CD8-positive, alpha-beta memory T cell (primary cell): ENCODE measurements around the gene FOXD4. TPM values are rescaled to one million over a fixed set of nuclear protein-coding genes. Genes with fewer than 3 reads are reported as not detected.
"Not testable (repeated sequence)": the region's sequence is repeated elsewhere in the genome, so short reads cannot be mapped to it uniquely, and the experiment has no call there.

Experiments
- CTCF ChIA-PET: fragments of 350-600 bp; sonication (Branson Sonifier 250); formaldehyde crosslinking; loops from one replicate; lab custom pipeline; 2021; ENCODE audit warnings: antibody characterized with exemption; lab: Charles Lee
- POLR2A ChIA-PET: fragments of 350-600 bp; sonication (Branson Sonifier 250); formaldehyde crosslinking; loops from one replicate; lab custom pipeline; 2021; ENCODE audit warnings: antibody characterized with exemption; lab: Charles Lee
- DNase-seq, 5 donors: peaks; one replicate each; pipeline versions ENCODE4 v3.0.0 to v3.0.0-alpha.2; 2020 to 2022; ENCODE audit warnings: mixed read lengths in 1 of 5
- H3K27ac ChIP-seq: one replicate; pipeline ENCODE4 v1.7.0; 2013; ENCODE audit warnings: low read depth, mild to moderate bottlenecking, low read length, moderate library complexity
- H3K27me3 ChIP-seq: 2 replicates; pipeline ENCODE4 v1.7.0; 2013; ENCODE audit warnings: low read length, mild to moderate bottlenecking; ENCODE audit not compliant: insufficient read depth, poor library complexity, severe bottlenecking
- H3K36me3 ChIP-seq: 2 replicates; pipeline ENCODE4 v1.7.0; 2013; ENCODE audit warnings: mild to moderate bottlenecking, low read length, moderate library complexity; ENCODE audit not compliant: insufficient read depth
- H3K4me1 ChIP-seq: 2 replicates; pipeline ENCODE4 v1.7.0; 2013; ENCODE audit warnings: mild to moderate bottlenecking, low read length, moderate library complexity; ENCODE audit not compliant: insufficient read depth
- H3K4me3 ChIP-seq: 2 replicates; pipeline ENCODE4 v1.7.0; 2013; ENCODE audit warnings: mild to moderate bottlenecking, low read length
- H3K9me3 ChIP-seq: 2 replicates; pipeline ENCODE4 v1.7.0; 2013; ENCODE audit warnings: mild to moderate bottlenecking, low read length
- H3K27ac Mint-ChIP-seq, 8 donors: one replicate each; pipeline ENCODE4 v1.8.0; 2020 to 2021; ENCODE audit warnings: mixed read lengths in 8 of 8, mild to moderate bottlenecking in 6 of 8, inconsistent platforms in 3 of 8, moderate library complexity in 3 of 8
- H3K27me3 Mint-ChIP-seq, 2 donors: one replicate each; pipeline ENCODE4 v1.8.0; 2020 to 2021; ENCODE audit warnings: mixed read lengths in 2 of 2, mild to moderate bottlenecking in 1 of 2, moderate library complexity in 1 of 2
- H3K36me3 Mint-ChIP-seq, 3 donors: one replicate each; pipeline ENCODE4 v1.8.0; 2020 to 2021; ENCODE audit warnings: mixed read lengths in 3 of 3, inconsistent platforms in 1 of 3, mild to moderate bottlenecking in 1 of 3
- H3K4me1 Mint-ChIP-seq, 3 donors: one replicate each; pipeline ENCODE4 v1.8.0; 2020 to 2021; ENCODE audit warnings: mixed read lengths in 3 of 3, inconsistent platforms in 1 of 3, mild to moderate bottlenecking in 1 of 3
- H3K4me3 Mint-ChIP-seq, 7 donors: one replicate each; pipeline ENCODE4 v1.8.0; 2020 to 2021; ENCODE audit warnings: mixed read lengths in 7 of 7, mild to moderate bottlenecking in 6 of 7, moderate library complexity in 4 of 7, inconsistent platforms in 2 of 7
- H3K9me3 Mint-ChIP-seq, 5 donors: one replicate each; pipeline ENCODE4 v1.8.0; 2020 to 2022; ENCODE audit warnings: mixed read lengths in 5 of 5, mild to moderate bottlenecking in 3 of 5, moderate library complexity in 2 of 5, inconsistent platforms in 1 of 5
- polyA plus RNA-seq: library from polyadenylated mRNA; unstranded; fragments of 300-500 nt; fragmentation: Illumina TruSeq; gene quantifications from one replicate; pipeline ENCODE4 v1.2.3, GENCODE V29; 2021
- total RNA-seq, 2 experiments: library from RNA; stranded (reverse); gene quantifications; one replicate each; pipeline ENCODE4 v1.2.3, GENCODE V29; 2021

Gene FOXD4
- total and polyA plus RNA-seq, 3 experiments from 2014 or later: 0.20 to 0.22 TPM; not detected in 1

DNA sequence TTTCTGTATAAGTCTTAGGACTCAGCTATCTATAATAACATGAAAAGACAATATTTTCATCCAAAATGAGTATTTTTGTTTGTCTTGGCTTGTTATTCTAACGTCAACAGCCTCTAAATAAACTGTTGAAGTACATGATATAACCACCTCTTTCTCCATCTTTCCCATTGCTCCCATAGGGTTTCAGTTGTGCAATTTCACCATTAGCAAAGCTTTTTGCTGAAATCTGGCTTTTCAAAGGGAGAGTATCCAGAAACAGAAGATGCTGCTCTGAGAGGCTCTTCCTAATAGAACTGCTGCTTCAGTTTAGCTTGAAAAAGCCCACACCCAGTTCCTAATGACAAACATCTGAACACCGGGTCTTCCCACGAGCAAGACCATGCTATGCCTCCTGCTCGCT lies 31.1 kb downstream of the FOXD4 start:
- H3K27ac Mint-ChIP-seq, H3K27me3 ChIP-seq, H3K4me1 ChIP-seq, H3K9me3 ChIP-seq, POLR2A ChIA-PET, H3K4me1 Mint-ChIP-seq, H3K27me3 Mint-ChIP-seq, H3K27ac ChIP-seq, H3K4me3 Mint-ChIP-seq, H3K4me3 ChIP-seq, H3K36me3 Mint-ChIP-seq, CTCF ChIA-PET, H3K9me3 Mint-ChIP-seq, H3K36me3 ChIP-seq, DNase-seq: not testable (repeated sequence)

DNA sequence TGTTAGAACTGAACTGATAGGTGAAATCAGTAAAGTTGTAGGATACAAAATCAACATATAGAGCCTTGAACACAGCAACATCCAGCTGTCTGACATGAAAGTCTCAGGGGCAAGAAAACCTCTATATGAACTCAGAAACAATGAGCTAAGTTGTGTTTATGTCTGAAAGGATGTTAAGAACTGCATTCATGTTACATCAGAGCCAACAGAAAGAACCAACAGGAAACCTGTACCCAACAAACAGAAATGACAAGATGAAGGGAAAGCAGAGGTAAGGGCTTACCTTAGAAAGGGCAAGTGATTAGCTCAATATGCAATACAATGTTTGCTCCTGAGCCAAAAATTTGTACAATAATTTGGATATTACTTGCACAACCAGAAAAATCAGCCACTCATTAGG lies 31.5 kb downstream of the FOXD4 start:
- H3K27ac Mint-ChIP-seq, H3K4me1 ChIP-seq, H3K4me3 ChIP-seq, H3K27me3 Mint-ChIP-seq, CTCF ChIA-PET, H3K4me3 Mint-ChIP-seq, H3K36me3 Mint-ChIP-seq, DNase-seq, H3K27ac ChIP-seq, H3K36me3 ChIP-seq, H3K9me3 ChIP-seq, POLR2A ChIA-PET, H3K4me1 Mint-ChIP-seq, H3K9me3 Mint-ChIP-seq, H3K27me3 ChIP-seq: not testable (repeated sequence)

- DNase-seq, H3K36me3 Mint-ChIP-seq, H3K4me3 ChIP-seq, H3K4me1 Mint-ChIP-seq, H3K4me3 Mint-ChIP-seq, CTCF ChIA-PET, H3K27me3 ChIP-seq, H3K36me3 ChIP-seq, POLR2A ChIA-PET, H3K9me3 Mint-ChIP-seq, H3K27me3 Mint-ChIP-seq, H3K9me3 ChIP-seq, H3K27ac Mint-ChIP-seq, H3K27ac ChIP-seq, H3K4me1 ChIP-seq: not testable (repeated sequence)
Observed at GRCh38 chr9:82932-83689, 35.1 kb downstream of the FOXD4 start.

DNA sequence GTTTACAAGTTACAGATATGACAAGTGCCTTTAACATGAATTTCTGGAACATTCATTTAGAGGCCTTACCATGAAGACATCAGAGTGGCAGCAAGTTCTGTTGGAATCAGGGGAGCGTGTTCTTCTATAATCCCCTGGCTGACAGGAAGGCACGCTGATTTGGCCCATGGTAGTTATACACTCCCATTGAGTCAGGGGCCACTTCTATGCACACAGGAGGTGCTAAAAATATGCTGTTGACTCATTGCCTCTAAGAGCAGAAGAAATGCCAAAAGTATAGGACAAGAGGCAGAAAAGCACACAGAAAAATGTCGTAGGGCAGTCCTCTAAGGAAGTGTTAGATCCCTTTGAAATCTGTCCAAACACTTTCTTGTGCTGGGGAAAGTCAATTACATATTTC lies 39.9 kb downstream of the FOXD4 start:
- H3K27ac Mint-ChIP-seq, H3K4me1 ChIP-seq, H3K27ac ChIP-seq, H3K9me3 ChIP-seq, DNase-seq, H3K27me3 ChIP-seq, H3K36me3 ChIP-seq, H3K4me1 Mint-ChIP-seq, H3K4me3 ChIP-seq, CTCF ChIA-PET, POLR2A ChIA-PET, H3K27me3 Mint-ChIP-seq, H3K4me3 Mint-ChIP-seq, H3K36me3 Mint-ChIP-seq, H3K9me3 Mint-ChIP-seq: not testable (repeated sequence)

DNA sequence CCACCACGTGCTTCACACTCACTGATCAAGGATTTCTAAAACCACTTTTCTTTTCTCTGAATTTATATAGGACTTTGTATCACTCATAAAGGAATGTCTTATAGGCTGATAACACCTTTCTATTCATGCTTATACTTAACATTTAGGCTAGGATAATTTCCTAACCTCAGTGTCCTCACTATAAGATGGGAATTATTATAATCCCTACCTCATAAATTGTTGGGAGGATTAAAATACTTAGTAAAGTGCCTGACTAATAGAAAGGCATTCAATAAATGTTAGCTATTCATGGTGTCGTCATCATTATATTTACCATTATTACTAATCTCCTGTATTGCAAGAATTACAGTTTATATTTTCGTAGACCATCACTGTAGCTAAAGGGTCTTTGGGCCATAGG lies 41.8 kb downstream of the FOXD4 start:
- H3K9me3 Mint-ChIP-seq, H3K9me3 ChIP-seq, H3K27ac Mint-ChIP-seq, H3K4me1 ChIP-seq, H3K27ac ChIP-seq, H3K36me3 ChIP-seq, H3K4me3 ChIP-seq, H3K4me1 Mint-ChIP-seq, H3K27me3 ChIP-seq, POLR2A ChIA-PET, CTCF ChIA-PET, H3K4me3 Mint-ChIP-seq, DNase-seq, H3K36me3 Mint-ChIP-seq: not testable (repeated sequence)
- H3K27me3 Mint-ChIP-seq: peaks cover 7 to 14% of the 10 kb centered on the region in 2 donors

DNA sequence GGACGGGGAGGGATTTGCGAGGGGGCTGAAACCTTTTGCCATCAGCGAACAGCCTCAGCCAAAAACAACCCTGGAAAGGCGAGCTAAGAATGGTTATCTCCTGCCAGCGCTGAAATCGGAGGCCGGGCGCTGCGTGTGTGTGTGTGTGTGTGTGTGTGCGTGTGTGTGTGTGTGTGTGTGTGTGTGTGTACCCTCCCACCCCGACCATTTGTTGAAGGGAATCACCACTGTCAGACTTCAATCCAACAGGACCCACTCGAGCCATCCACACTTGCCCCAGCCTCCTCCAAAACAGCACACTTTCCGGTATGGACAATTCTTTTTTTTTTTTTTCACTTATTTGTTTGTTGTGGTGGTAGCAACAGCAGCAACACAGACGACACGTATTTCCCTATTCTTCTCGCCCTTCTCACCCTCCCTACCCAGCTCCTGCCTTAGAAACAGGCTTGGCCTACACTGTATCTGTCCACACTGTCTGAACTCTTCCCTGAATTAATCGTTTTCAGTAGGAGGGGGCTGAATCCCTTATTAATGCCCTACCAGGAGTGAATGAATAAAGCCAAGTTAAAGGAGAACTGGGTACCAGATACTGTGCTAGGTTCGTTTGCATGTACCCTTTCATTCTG lies 44.2 kb downstream of the FOXD4 start:
- H3K36me3 ChIP-seq, H3K27ac ChIP-seq, CTCF ChIA-PET, H3K9me3 Mint-ChIP-seq, POLR2A ChIA-PET, H3K4me1 Mint-ChIP-seq, H3K4me1 ChIP-seq, H3K27ac Mint-ChIP-seq, DNase-seq, H3K27me3 ChIP-seq, H3K4me3 ChIP-seq, H3K9me3 ChIP-seq, H3K27me3 Mint-ChIP-seq, H3K36me3 Mint-ChIP-seq: not testable (repeated sequence)
- H3K4me3 Mint-ChIP-seq: peak overlapping the region in 6 of 7 donors; percentile 66 to 89 (median 70)

DNA sequence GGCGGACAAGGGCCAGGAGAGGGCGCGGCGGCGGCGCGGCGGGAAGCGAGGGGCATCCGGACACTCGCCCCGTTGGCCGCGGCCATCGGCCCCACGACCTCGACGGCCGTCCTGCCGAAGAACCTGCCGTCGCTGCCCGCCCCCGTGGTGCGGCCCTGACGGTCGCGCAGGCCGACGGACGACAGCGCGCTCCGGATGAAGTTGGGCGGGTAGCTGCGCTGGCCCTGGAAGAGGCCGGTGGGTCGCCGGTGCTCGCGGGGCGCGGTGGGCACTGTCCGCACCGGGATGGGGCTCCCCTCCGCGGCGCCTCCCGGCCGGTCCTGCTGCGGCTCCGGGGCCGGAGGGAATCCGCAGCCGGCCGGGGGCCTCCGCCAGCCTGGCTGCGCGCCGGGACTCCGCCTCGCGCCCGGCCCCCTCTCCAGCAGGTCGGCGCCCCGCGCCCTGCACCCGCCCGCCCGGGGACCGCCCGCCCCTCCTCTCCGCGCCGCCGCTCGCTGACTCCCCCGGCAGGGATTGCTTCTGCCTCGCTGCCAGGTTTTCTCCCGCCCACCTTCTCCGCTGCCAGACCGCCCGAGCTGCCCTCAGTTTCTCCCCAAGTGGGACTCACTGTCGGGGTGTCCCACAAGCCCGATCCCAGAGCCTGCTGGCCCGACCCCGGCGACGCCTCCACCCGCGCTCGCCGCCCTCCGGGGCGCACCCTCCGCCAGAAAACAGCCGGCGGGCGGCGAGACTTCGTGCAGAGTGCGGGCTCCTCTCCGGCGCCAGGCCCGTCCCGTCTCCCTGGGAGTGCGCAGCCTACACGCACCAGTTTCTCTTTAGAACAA lies 44.9 kb downstream of the FOXD4 start:
- H3K27ac ChIP-seq, H3K9me3 ChIP-seq, H3K4me1 Mint-ChIP-seq, H3K9me3 Mint-ChIP-seq, H3K27ac Mint-ChIP-seq, POLR2A ChIA-PET, H3K36me3 Mint-ChIP-seq, H3K27me3 ChIP-seq, H3K36me3 ChIP-seq, H3K27me3 Mint-ChIP-seq, CTCF ChIA-PET, H3K4me1 ChIP-seq, H3K4me3 ChIP-seq: not testable (repeated sequence)
- peak overlapping the region in 6 of 7 donors; percentile 66 to 89 (median 70) for H3K4me3 Mint-ChIP-seq
- peak in 2 of 5 donors; percentile 18 to 45 for DNase-seq
